Activated T-cell treated with anti-CD3 and anti-CD28 coated beads, Interleukin-2, amount 50 U/mL, for 1 hour (primary cell): Measurements from ENCODE around the gene RPL35A.
"Not testable (repeated sequence)": the region's sequence is repeated elsewhere in the genome, so short reads cannot be mapped to it uniquely, and the experiment has no call there.

ENCODE experiments used
- DNase-seq: peaks from one replicate; pipeline ENCODE4 v3.0.0-alpha.2; 2020

The RPL35A gene

GRCh38 chr3:197949778-197950676 is at the start of gene RPL35A:
Gene RPL35A, plus strand, starts transcription at chr3:197950190. Its CDS starts 778 bp downstream, at chr3:197950968.
- peak; percentile 83 for DNase-seq

GRCh38 chr3:197901626-197902025 is 48.4 kb upstream of the RPL35A start:
- no peak for DNase-seq

GRCh38 chr3:197906023-197906849 is 43.8 kb upstream of the RPL35A start:
- peak; percentile 71 for DNase-seq

GRCh38 chr3:197906850-197907187 is 43.2 kb upstream of the RPL35A start:
- DNase-seq, result no peak

GRCh38 chr3:197907196-197907595 is 42.8 kb upstream of the RPL35A start:
- no peak for DNase-seq

GRCh38 chr3:197908550-197908949 is 41.4 kb upstream of the RPL35A start:
- not testable (repeated sequence) for DNase-seq

GRCh38 chr3:197908957-197909701 is 40.9 kb upstream of the RPL35A start:
- DNase-seq, result no peak

GRCh38 chr3:197912741-197913476 is 37.1 kb upstream of the RPL35A start:
- no peak for DNase-seq

GRCh38 chr3:197913641-197914380 is 36.2 kb upstream of the RPL35A start:
- DNase-seq, result no peak

- DNase-seq, result not testable (repeated sequence)
Measured at GRCh38 chr3:197921429-197922275, 28.3 kb upstream of the RPL35A start.

- no peak for DNase-seq
Measured at GRCh38 chr3:197926418-197926817, 23.6 kb upstream of the RPL35A start.

- DNase-seq, result not testable (repeated sequence)
Measured at GRCh38 chr3:197927578-197927977, 22.4 kb upstream of the RPL35A start.

- DNase-seq, result no peak
Measured at GRCh38 chr3:197936819-197937384, 13.1 kb upstream of the RPL35A start.

- DNase-seq, result no peak
Measured at GRCh38 chr3:197940745-197941384, 9.1 kb upstream of the RPL35A start.

GRCh38 chr3:197942956-197943556 is 6.9 kb upstream of the RPL35A start:
- DNase-seq, result no peak

GRCh38 chr3:197949191-197949777 is 706 bp upstream of the RPL35A start:
- no peak for DNase-seq

GRCh38 chr3:197950677-197951061 is 679 bp downstream of the RPL35A start:
- DNase-seq, result no peak

GRCh38 chr3:197951392-197951990 is 1.5 kb downstream of the RPL35A start:
- no peak for DNase-seq

GRCh38 chr3:197952440-197952839 is 2.5 kb downstream of the RPL35A start:
- no peak for DNase-seq
